Right renal cortex interstitium (tissue), 3 donors: ENCODE results near the gene CFAP141. TPM values are rescaled to one million over a fixed set of nuclear protein-coding genes. Genes with fewer than 3 reads are reported as not detected.
A peak's percentile ranks its signal among the peaks of the same experiment; 100 is the strongest.
"Not testable (repeated sequence)": the region's sequence is repeated elsewhere in the genome, so short reads cannot be mapped to it uniquely, and the experiment has no call there.

ENCODE experiments used
- DNase-seq, 3 donors: peaks; one replicate each; pipeline ENCODE4 v3.0.0-alpha.2; 2013; ENCODE audit warnings: low read depth in 3 of 3, low spot score in 2 of 3
- polyA plus RNA-seq, 3 donors: library from polyadenylated mRNA; unstranded; fragments of 120-200 nt; gene quantifications; one replicate each; pipeline ENCODE4 v1.2.1, GENCODE V29; 2013; ENCODE audit not compliant: insufficient read length in 3 of 3

Gene CFAP141
- polyA plus RNA-seq, 3 donors = not detected

DNA sequence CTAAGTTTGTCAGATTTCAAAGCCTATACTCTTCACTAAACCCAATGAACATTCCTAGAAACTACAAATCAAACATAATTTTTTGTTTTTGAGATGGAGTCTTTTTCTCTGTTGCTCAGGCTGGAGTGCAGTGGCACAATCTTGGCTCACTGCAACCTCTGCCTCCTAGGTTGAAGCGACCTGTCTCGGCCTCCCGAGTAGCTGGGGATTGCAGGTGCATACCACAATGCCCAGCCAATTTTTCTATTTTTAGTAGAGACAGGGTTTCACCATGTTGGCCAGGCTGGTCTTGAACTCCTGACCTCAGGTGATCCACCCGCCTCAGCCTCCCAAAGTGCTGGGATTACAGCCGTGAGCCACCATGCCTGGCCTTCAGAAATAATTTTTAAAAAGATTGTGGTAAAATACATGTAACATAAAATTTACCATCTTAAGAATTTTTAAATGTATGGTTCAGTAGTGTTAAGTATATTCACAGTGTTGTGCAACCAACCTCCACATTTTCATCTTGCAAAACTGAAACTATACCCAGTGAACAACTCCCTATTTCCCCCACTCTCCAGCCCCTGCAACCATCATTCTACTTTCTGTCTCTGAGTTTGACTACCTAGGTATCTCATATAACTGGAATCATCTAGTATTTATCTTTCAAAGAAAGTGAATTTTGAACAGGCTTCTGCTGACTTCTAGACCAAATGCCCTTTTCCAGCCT is 2.7 kb upstream of the CFAP141 start:
- no peak for DNase-seq

DNA sequence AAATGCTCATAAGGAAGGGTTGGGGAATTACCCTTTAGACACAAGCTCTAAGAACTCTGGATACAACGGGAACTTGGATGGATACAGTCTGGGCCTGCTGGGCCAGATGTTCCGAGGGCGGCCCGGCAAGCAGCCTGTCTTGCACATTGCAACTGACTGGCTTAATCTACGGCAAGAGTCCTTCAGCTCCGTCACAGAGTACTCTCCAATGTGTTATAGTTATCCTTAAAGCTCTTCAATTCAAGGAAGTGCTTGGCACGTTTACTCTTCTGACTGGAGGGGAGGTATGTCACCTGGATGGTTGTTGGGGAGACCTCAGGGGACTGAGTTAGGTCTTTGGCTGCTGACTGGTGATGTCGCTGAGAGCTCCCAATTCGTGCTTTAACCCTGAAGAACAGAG is 1.1 kb upstream of the CFAP141 start:
- no peak for DNase-seq

DNA sequence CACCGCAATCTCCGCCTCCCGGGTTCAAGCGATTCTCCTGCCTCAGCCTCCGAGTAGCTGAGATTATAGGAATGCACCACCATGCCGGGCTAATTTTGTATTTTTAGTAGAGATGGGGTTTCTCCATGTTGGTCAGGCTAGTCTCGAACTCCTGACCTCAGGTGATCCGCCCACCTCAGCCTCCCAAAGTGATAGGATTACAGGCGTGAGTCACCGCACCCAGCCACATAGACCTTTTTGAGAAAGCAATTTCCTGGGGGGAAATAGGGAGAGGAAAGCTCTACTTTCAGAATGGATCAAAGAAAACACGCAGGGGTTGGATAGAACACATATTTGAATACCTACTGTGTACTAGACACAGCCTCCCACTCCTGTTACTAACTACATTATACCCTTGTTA is 355 bp downstream of the CFAP141 start:
- DNase-seq = not testable (repeated sequence)

DNA sequence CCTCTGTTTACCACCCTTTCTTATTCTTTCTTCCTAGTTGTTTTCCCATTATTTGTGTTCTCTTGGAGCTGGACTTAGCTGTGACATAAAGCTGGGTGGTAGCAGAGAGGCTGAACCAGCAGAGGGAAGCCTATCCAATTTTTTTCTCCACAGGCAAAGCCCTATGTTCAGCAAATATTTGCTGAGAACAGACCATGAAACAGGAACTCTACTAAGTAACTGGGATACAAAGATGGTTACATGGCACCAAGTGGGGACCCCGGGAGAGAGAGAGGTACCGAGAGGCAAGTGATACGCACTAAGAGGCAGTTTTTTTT is 6.6 kb downstream of the CFAP141 start:
- DNase-seq = no peak

DNA sequence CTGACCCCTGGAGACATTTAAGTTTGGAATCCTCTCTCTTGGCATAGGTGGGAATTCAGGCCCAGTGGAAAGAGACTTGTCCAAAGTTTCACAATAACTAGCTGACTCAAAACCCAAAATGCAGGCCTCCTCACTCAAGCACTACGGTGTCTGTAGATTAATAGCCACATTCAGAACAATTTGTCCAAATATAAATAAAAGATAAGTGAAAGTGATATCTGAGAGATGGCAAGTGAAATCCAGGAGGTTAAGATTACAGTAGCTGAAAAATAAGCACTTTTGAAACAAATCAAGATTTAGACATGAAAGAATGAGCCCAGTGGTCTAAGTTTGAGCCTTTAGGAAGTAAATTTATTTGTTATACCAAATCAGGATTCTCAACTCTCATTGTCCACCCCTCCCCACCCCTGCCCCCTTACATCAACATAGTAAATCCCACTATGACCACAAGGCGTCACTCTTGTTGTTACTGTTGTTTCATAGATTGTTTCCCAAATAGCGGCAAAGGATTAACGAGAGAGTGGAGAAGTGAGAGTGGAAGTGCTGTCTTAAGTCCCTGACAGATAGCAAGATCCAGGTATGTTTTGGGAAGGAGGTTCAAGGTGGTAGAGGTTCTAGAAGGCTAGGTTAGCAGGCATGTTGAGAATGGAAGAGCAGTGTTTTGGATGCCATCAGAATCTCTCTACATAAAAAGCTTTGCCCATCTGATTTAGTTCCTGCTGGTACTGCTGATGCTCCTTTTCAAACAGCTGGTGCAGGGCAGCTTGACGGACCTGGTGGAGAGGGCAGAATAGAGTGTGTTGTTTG is 7.2 kb downstream of the CFAP141 start:
- peak in 1 of 3 donors; percentile 57 for DNase-seq

DNA sequence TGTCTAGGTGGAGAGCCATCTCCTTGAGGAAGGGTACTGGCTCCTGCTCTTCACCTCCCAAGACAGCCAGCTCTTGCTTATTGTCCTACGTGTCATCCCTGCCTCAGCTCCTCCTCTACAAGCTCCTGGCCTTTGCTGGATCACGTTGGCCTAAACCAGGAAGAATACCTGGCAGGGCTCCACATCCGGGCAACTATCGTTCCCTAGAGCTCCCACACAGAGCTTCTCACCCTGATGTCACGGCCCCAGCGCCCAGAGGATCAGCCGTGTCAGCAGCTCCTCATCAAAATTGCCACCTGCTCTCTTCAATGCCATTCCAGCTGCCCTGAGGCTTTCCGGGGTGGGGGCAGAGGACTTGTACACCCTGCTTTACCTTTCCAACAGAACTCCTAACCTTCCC is 12.3 kb downstream of the CFAP141 start:
- no peak for DNase-seq

DNA sequence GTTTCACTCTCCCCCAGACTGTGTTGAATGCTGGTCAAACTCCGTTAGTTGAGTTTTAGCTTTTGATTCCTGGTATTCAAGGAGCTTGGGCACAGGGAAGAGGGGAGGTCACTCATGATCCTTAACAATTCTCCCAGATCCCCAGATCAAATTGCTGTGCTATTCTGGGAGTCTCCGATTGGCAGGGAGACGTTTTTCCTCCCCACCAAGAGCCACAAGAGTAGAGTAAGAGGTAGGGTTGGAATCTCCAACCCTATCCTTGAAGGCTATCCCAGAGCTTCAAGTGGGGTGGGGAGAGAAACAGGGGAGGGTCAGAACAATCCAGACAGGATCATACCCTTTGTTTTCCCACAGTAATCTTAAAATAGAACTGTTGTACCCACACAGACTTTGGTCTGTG is 13.7 kb downstream of the CFAP141 start:
- no peak for DNase-seq

DNA sequence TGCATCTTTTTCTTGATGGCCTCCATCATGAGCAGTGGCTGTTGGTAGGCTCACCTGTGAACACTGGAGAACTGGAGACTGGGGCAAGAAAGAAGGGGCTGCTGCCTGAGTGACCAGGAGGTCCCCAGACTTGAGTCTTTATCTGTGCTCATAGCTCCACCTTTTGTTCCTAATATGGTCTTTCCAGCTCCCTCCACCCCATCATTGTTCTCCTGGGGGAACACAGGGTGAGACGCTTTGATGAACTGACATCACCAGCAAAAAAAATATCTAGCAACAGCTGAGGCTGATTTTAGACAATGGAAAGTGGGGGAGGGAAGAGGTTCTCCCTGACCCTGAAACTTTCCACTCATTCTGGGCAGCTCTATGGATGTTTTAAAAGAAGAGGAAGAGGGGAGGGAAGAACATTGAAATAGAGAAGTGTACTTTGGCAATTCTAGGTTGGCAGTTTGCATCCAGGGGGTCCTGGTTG is 14.1 kb downstream of the CFAP141 start, which contains the start of gene TPM3:
TPM3 (minus strand) TSS at position 111 of the 472 bp plus-strand sequence; CDS start at position 29, 82 bp downstream.
- no peak for DNase-seq

DNA sequence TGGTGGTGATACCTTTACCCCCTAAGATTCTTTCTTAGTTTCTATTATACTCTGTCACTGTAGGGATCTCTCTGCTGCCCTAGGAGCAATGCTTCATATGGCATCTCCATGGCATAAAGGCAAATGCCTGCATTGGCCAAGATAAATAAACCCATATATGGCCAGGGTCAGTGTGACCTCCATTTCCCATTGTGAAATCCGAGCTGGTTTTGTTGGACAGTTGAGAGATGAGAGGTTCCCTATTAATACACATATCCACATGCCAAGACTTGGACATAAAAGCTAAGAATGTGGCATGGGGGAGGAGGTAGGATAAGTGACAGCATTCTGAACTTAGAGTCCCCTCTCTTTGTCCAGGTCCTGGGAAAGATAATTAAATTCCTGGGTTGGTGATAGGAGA is 15.6 kb downstream of the CFAP141 start:
- no peak for DNase-seq

DNA sequence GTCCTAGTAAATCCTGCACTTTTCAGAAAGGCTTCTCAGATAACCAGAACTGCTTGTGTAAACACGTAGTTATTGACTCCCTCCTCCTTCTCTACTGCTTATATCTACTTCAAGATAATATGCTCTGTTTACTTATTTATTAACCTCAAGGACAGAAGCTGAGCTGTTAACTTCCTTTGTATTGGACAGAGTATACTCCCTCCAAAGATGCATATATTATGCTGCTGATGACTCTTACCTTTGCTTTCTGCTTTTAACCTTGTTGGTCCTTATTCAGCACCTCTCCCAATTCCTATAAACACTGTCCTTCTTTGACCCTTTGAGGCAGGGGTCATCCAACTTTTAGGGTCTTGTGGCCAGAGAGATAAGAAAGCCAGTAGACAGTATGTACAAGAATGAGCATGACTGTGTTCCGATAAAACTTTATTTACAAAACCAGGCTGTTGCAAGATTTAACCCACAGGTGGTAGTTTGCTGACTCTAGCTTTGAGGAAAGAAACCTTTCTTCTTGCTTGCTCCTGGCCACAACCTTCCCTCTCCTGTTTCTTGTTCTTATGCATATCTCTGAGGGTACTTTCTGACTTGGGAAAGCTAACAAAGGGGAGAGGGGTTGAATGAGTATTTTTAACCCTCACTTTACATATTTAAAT is 19.2 kb downstream of the CFAP141 start:
- DNase-seq = no peak

DNA sequence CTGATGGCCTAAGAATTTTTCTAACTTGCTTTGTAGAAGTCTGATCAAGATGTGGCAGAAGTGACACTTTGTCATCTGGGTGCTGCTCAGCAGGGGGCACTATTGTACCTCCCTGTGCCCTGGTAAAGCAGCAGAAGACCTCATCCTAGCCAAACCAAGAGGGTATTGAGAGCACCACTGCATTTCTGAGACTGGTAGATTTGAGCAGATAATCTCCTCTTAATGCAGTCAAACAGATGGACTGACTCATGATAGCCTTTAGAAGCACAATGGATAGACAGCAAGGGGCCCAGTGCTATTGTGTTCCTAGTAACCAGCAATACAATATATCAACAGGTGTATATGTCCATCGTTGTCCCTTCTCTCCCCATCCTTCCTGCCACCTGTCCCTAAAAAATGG is 20.0 kb downstream of the CFAP141 start:
- DNase-seq = no peak

DNA sequence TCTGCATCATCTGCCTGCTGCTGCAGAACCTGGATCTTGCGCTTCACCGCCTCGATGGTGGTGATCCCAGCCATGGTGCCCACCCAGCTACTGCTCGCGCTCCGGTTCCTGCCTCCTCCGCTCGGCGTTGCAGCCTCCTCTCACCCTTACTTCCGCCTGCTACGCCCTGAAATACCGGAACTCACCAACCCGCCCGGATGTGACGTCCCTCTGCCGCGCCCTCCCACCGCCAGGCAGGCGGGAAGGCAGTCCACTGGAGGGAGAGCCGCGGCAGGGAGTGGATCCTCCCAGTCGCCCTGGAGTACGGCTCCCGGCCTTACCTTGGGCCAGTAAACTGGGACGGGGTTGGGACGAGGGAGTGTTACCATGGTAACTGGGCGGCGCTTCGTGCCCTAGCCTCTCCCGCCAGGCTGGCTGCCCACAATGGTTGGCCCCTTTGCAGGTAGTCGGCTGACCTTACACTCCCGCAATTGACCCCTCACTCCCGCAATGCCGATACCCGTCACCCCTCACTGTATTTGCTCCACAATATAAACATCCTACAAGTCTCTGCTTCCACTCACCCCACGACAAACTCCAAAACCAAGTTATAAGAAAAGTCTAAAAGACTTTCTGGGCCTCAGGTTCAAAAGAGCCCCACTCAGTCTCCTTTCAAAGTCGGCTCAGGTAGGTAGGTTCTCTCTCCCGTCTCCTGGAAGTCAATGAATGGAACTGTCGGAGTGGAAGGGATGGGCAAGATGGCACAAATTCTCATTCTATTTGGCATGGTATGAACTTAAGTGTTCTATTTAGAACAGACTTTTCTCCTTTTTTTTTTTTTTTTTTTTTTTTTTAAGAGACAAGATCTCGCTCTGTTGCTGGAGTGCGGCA is 22.9 kb downstream of the CFAP141 start:
- DNase-seq = peak; percentile 84 to 91 (median 85)

DNA sequence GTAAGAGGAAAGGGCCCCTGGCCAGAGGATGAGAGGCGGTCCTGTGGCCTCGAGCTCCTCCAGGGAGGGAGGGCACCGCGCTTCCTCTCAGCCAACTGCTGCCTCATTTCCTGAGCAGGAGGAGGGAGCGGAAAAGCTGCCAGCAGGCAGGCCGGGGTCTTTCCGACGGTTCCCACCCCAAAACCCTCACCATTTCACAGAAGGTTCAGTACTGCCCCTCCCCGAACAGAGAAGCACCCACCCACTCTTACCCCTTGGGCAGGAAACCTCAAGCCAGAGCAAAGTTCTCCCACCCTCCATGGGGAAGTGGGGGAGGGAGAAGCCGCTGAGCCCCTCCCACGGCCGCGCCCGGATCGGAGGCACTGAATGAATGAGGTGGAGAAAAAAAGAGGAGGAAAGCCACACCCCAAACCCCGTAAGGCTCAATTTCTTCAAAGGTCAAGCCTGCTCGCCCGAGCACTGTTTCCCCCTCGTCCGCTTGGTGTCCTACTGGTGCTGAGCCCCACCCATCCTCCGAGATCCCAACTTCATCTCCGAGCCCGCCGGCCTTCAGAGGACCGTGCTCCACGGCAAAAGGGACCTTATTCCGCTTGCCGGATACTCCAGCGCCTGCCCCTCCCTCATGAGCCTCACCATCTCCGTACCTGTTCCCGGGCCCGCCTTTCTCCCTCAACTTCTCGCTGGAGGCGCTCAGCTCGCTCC is 23.6 kb downstream of the CFAP141 start:
- DNase-seq = no peak

DNA sequence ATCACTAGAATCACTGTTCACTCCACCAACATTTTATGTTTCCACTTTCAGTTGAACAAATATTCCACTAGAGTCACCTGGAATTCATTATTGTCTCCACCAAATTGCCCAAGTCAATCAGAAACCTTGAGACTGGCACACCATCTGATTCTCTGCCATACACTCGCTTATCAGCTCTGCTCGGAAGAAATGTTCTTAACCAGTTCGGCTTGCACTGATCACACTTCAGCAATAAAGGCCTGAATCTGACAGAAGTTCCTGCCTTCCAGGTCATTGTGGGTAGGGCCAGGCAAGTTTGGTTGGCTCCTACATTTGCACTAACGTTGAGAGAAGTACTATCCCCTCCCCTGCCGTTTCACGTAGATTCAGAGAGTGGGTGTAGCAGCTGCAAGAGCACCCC is 24.2 kb downstream of the CFAP141 start:
- no peak for DNase-seq

DNA sequence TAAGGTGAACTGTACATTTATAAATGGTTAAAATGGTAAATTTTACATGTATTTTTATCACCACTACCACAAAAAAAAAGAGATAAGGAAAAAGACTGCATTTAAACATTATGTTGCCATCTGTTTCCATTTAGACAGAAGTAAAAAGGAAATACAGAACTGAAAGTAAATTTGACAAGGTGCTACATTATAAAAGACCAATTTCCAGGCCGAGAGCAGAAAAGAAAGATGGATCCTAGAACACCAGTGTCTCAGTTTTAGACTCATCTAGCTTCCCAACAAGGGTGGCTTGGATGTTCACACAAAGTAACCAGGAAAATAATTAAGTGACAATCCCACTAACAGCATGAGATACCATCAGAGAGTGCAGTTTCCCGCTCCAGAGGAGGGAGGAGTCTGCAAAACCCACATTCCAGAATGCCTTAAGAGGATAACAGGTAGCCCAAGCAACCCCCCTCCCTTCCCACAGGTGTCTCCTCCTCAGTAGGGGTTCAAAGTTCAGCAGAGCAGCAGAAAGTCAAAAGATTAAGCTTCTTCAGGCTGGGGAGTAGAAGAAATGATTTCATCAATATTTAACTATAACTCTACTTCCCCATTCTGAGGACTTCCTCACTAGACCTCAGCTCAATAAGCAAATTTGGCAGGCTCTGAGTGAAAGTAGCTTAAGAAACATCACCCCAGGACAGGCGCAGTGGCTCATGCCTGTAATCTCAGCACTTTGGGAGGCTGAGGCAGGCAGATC is 26.0 kb downstream of the CFAP141 start:
- no peak for DNase-seq

DNA sequence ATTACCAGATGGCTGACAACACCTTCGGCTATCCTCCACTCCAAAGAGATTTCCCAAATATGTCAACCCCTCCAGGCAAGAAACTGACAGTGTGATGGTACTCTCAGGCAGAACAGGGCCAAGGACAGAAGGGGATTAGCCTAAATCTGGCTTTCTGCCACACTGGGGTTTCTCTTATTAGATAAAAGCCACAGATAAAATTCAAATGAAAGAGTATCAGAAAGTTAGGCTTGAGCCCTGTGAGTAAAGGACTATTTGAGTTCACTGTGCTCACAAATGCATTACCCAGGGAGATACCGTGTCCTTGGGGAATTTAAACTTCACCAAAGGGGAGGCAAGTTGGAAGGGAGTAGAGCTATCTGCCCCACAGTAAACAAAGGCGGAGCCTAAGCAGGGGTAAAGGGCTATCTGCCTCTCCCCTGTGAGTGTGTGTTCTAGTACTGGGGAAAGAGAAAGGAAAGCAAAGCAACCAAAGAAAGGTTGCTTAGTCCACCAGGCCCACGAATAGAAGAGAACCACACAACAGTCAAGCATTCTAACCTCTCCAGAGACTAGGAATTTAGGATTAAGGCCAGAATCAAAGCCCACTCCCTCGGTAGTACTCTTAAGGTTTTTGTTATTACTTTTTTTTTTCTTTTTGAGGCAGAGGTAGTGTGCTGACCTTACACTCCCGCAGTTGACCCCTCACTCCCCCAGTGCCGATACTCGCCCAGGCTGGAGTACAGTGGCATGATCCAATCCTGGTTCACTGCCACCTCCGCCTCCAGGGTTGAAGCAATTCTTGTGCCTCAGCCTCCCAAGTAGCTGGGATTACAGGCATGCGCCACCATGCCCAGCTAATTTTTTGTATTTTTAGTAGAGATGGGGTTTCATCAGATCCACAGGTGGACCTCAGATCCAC is 27.0 kb downstream of the CFAP141 start:
- no peak for DNase-seq

DNA sequence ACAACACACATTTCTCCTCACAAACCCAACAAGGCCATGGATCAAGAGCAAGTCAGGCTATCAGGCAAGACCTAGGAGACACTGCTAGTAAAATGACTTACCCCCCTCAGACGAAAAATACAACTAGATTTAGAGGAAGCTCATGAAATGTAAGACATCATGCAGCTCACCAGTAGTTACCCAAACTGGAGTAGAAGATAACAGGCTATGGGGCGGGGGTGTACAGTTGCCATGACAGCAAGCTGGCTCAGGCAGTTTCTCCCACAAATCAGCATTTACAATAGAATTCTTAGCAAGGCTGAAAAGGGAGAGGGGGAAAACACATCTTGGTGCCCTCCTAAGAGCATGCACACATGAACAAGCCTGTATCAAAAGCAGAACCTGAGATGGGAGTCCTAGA is 28.1 kb downstream of the CFAP141 start:
- DNase-seq = no peak

DNA sequence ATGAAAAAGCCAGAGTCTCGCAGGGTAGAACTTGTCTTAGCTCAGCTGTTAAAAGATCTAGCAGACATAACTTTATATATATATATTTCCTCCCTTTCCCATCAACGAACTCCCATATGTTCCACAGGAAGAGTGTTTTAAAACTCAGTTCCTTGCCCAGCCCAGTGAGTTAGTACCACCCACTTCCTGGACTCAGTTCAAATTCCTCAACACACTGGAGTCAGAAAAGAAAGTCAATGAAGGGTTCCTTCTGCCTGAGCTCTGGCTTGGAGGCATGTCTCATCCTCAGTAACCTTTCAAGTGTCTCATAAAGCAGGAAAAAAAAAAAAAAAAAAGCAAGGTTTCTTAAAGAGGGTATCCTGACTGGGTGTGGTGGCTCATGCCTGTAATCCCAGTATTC is 29.8 kb downstream of the CFAP141 start:
- no peak for DNase-seq
